ENCODE measurements around the gene GMDS. TPM values are rescaled to one million over a fixed set of nuclear protein-coding genes. Genes with fewer than 3 reads are reported as not detected.

GMDS gene
- total and polyA plus RNA-seq, 2 of the 8 experiments (the other 6 are each of a cell fraction or from before 2014, with no cell fraction given): 16.8 to 50.0 TPM

- 0 out of 4 replicates have a peak, but pooled peaks cover 4 to 6% of the 10 kb centered on the region in 2 experiments for H3K9me3 ChIP-seq (ENCODE audit: insufficient read depth in 2 of 2, low read depth in 1 of 2, low read length in 1 of 2)
- no peak overlapping the region for H2BK15ac ChIP-seq (ENCODE audit: low read length)
- peaks cover 0 to 13% of the 10 kb centered on the region in 2 experiments; a peak in 1 of 4 replicates for H3K79me2 ChIP-seq (ENCODE audit: control insufficient read depth in 1 of 2, insufficient read depth in 2 of 2, low read length in 2 of 2)
- POLR2A ChIA-PET (ENCODE audit: partially characterized antibody): no interaction called here
- H3K79me1 ChIP-seq (ENCODE audit: low read depth, low read length): no peaks in the 10 kb centered on the region
- no peak overlapping the region for H2BK20ac ChIP-seq (ENCODE audit: low read length)
- no peak overlapping the region for H3K4ac ChIP-seq (replicated peaks; ENCODE audit: insufficient read length, low read depth, low read length)
- CTCF ChIA-PET (ENCODE audit: partially characterized antibody): interaction anchor here (1.3 to 2.0 kb wide), 5 partner anchors 10 to 149 kb away, joined by 3 to 4 read pairs (median 4); no protein-coding TSS in a partner anchor
- H3K4me1 ChIP-seq (replicated peaks in 1 of 4; ENCODE audit: control insufficient read depth in 3 of 4, insufficient read depth in 4 of 4, low read length in 3 of 4): no peaks in the 10 kb centered on the region
- H4K8ac ChIP-seq (ENCODE audit: extremely low read depth, insufficient read depth, low read length): no peak overlapping the region
- H3K27me3 ChIP-seq (replicated peaks in 1 of 4; ENCODE audit: control insufficient read depth in 3 of 4, extremely low read depth in 1 of 4, insufficient read depth in 3 of 4, low read length in 3 of 4): no peaks in the 10 kb centered on the region
- FAIRE-seq (no peak), DNase-seq (ENCODE audit: low read depth in 1 of 2, low spot score in 2 of 2) (no peak)
- WGBS, 2 experiments (ENCODE audit: extremely low coverage in 1 of 2, insufficient coverage in 1 of 2, insufficient read length in 1 of 2, insufficient replicate concordance in 2 of 2, low coverage in 1 of 2, low lambda C conversion rate in 2 of 2, missing lambda C conversion rate in 1 of 2): 86% methylated on average over 3 of the region's 3 CpGs; no CpG with 5 or more reads in 1 of the 2 experiments
- H3K23ac ChIP-seq (ENCODE audit: insufficient read length): no peak overlapping the region
- no peak overlapping the region for H4K91ac ChIP-seq (replicated peaks; ENCODE audit: insufficient read length, low read length)
- no peak overlapping the region for H3K56ac ChIP-seq (replicated peaks; ENCODE audit: insufficient read length, low read depth, low read length)
- no peak overlapping the region for H2BK12ac ChIP-seq (ENCODE audit: low read depth, low read length)
- no peaks in the 10 kb centered on the region for H3K36me3 ChIP-seq (ENCODE audit: control insufficient read depth in 2 of 4, insufficient read depth in 4 of 4, low read length in 3 of 4)
- no peak for TF ChIP-seq NRF1 (IDR thresholded peaks at IDR 0.05; ENCODE audit: low read depth, low read length)
- H3K23me2 ChIP-seq (ENCODE audit: low read depth, low read length): no peaks in the 10 kb centered on the region
- H3K4me3 ChIP-seq (ENCODE audit: extremely low read depth in 1 of 4, insufficient read depth in 2 of 4, low read depth in 3 of 4, low read length in 4 of 4): no peak overlapping the region
- H3K27ac ChIP-seq (ENCODE audit: low read depth, low read length): no peak overlapping the region
- peaks cover 0 to 2% of the 10 kb centered on the region in 2 experiments for H4K20me1 ChIP-seq (replicated peaks in 1 of 2; ENCODE audit: control insufficient read depth in 1 of 2, insufficient read depth in 2 of 2, low read length in 2 of 2)
- no peak overlapping the region for H3K4me2 ChIP-seq (ENCODE audit: insufficient read depth in 1 of 2, low read depth in 2 of 2, low read length in 2 of 2)
- no peak overlapping the region for H2BK120ac ChIP-seq (replicated peaks; ENCODE audit: low read depth, low read length)
- no peak overlapping the region for H3K14ac ChIP-seq (ENCODE audit: insufficient read length)
- no peak overlapping the region for H3K18ac ChIP-seq (ENCODE audit: extremely low read depth, low read length)
- no peak overlapping the region for H3K9ac ChIP-seq (replicated peaks in 1 of 4; ENCODE audit: extremely low read depth in 1 of 4, low read depth in 3 of 4, low read length in 3 of 4)
- H2AFZ ChIP-seq (ENCODE audit: low read length): no peak overlapping the region
- H2AK5ac ChIP-seq (ENCODE audit: low read depth, low read length): no peak overlapping the region
- H2BK5ac ChIP-seq (ENCODE audit: low read depth, low read length): no peak overlapping the region
- H4K5ac ChIP-seq (ENCODE audit: insufficient read length, low read depth, low read length): no peak overlapping the region
Measured at GRCh38 chr6:2205396-2205795, 40.0 kb downstream of the GMDS start.
